ENCODE measurements around the gene GRPEL1.

DNA sequence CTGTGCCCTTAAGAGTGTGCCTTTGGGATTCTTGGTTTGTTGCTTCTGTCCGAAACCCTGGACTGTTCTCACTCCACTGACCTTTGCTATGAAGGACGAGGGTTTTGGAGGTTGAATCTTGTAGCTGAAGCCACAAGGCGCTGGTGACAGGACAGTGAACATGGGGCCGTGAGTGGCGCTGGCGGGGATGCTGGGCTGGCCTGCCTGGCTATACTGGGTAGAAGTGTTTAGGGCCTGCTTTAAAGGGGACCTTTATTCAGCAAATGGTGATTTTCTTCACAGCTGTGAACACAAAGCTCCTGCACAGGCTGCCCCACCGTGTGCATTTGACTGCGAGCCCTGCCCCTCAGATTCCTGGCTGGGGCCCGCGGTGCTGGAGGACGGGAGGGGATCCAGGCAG is 51.8 kb downstream of the GRPEL1 start:
- no peak for TF ChIP-seq POLR2A (IDR thresholded peaks at IDR 0.05)
- TF ChIP-seq, protein P1, sequence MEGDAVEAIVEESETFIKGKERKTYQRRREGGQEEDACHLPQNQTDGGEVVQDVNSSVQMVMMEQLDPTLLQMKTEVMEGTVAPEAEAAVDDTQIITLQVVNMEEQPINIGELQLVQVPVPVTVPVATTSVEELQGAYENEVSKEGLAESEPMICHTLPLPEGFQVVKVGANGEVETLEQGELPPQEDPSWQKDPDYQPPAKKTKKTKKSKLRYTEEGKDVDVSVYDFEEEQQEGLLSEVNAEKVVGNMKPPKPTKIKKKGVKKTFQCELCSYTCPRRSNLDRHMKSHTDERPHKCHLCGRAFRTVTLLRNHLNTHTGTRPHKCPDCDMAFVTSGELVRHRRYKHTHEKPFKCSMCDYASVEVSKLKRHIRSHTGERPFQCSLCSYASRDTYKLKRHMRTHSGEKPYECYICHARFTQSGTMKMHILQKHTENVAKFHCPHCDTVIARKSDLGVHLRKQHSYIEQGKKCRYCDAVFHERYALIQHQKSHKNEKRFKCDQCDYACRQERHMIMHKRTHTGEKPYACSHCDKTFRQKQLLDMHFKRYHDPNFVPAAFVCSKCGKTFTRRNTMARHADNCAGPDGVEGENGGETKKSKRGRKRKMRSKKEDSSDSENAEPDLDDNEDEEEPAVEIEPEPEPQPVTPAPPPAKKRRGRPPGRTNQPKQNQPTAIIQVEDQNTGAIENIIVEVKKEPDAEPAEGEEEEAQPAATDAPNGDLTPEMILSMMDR (IDR thresholded peaks at IDR 0.05) = no peak

Measured in body of pancreas (tissue), 4 donors.